Measurements from ENCODE around the gene SGTA. TPM values are rescaled to one million over a fixed set of nuclear protein-coding genes. Genes with fewer than 3 reads are reported as not detected.

The SGTA gene
- total RNA-seq, 1 donor = 39.4 TPM

- TF ChIP-seq, protein P1, sequence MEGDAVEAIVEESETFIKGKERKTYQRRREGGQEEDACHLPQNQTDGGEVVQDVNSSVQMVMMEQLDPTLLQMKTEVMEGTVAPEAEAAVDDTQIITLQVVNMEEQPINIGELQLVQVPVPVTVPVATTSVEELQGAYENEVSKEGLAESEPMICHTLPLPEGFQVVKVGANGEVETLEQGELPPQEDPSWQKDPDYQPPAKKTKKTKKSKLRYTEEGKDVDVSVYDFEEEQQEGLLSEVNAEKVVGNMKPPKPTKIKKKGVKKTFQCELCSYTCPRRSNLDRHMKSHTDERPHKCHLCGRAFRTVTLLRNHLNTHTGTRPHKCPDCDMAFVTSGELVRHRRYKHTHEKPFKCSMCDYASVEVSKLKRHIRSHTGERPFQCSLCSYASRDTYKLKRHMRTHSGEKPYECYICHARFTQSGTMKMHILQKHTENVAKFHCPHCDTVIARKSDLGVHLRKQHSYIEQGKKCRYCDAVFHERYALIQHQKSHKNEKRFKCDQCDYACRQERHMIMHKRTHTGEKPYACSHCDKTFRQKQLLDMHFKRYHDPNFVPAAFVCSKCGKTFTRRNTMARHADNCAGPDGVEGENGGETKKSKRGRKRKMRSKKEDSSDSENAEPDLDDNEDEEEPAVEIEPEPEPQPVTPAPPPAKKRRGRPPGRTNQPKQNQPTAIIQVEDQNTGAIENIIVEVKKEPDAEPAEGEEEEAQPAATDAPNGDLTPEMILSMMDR (IDR thresholded peaks at IDR 0.05; ENCODE audit: insufficient read depth, low read length) = no peak
Observed at GRCh38 chr19:2764945-2765344, 18.1 kb downstream of the SGTA start.

DNA sequence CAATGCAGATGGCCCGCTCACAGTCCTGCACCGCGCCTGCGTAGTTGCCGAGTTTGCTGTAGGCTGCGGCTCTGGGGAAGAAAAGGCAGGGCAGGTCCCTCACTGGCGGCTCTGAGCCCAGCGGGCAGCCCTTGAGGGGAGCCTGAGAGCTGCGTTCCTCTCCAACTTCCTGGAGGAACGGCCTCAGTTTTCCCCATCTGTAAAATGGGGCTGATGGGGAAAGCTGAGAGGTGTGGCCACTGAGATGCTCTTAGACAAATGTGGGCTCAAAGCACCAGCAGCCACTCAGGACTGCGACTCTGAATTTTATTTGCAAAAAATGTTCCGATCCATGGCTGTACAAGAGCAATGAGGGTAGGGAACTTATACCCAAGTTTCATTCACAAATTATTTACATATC lies 19.4 kb downstream of the SGTA start:
- DNase-seq (ENCODE audit: low read depth) = no peak
- TF ChIP-seq, protein P1 (IDR thresholded peaks at IDR 0.05; ENCODE audit: insufficient read depth, low read length) = no peak
- no peak overlapping the region for H3K4me3 ChIP-seq (ENCODE audit: low read depth, low read length)

More at GRCh38 chr19:2764945-2765344, 18.1 kb downstream of the SGTA start:
- no peak overlapping the region for H3K4me3 ChIP-seq (ENCODE audit: low read depth, low read length)
- DNase-seq (ENCODE audit: low read depth) = no peak

DNA sequence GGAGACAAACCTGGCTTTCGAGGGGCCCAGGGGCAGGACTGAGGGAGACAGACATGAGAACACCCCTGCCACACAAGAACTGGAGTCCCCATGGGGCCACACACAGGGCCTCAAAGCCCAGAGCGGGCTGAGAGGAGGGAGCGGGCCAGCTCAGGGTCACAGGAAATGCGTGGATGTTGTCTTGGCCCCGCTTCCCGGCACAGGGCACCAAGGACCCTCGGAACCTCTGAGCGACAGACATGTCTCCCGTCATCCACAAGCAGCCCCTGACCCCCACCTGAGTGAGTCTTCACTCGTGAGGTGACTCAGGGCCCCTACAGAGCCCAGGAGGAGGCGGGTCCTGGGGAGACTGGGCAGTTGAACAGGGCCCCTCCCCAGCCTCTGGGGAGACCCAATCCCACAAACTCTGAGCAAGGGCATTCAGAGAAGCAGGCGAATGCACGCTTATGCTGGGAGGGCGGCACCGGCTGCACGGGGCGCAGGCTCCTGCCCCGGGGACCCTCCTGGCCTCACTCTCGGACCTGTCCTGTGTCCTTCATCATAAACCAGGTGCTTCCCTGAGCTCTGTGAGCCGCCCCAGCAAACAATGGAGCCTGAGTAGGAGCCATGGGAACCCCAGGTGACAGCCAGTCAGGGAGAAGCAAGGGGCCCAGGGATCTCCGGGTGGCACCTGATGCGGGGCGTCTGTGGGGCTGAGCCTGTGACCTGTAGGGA lies 20.1 kb downstream of the SGTA start:
- DNase-seq (ENCODE audit: low read depth) = no peak

DNA sequence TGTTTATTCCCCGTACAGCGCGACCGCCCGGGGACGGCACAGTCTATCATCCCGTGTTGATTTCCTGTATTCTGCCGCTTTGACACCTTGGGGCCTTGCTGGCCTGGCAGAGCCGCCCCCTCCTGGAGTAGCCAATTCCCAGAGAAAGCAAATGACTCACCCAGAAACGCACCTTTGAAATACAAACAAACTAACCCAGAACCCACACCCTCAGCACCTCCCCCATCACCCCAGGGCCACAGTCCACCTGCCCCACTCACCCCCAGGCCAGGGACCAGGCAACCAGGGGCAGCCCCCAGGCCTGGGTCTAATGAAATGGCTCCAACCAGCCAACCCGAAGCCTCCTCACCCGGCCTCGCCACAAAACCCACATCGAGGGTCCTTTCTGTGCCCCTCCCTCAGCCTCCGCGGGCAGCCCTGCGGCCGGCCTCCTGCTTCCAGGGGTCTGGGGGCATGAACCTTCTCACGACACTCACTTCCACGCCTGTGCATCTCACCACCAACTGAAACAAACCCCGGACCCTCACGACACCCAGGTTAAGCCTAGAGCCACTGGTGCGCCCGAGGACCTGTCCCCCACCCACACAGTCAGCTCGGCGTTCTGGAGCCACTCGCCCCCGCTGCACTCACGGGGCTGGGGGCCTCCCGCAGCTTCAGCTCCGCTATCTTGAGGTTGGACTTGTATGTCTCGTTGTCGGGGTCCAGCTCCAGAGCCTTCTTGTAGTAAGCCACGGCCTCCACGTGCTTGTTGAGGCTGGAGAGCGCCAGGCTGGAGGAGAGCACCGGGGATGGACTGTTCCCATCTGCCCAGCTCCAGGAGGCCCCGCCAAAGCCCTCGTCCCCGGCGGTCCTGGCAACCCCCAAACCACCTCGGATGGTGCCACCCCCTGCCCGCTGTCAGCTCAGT lies 20.9 kb downstream of the SGTA start:
- H3K4me3 ChIP-seq (ENCODE audit: low read depth, low read length) = no peak overlapping the region
- no peak for DNase-seq (ENCODE audit: low read depth)
- TF ChIP-seq, protein P1 (IDR thresholded peaks at IDR 0.05; ENCODE audit: insufficient read depth, low read length) = no peak

More for the DNA sequence above, 20.1 kb downstream of the SGTA start:
- no peak overlapping the region for H3K4me3 ChIP-seq (ENCODE audit: low read depth, low read length)
- TF ChIP-seq, protein P1 (IDR thresholded peaks at IDR 0.05; ENCODE audit: insufficient read depth, low read length) = no peak

DNA sequence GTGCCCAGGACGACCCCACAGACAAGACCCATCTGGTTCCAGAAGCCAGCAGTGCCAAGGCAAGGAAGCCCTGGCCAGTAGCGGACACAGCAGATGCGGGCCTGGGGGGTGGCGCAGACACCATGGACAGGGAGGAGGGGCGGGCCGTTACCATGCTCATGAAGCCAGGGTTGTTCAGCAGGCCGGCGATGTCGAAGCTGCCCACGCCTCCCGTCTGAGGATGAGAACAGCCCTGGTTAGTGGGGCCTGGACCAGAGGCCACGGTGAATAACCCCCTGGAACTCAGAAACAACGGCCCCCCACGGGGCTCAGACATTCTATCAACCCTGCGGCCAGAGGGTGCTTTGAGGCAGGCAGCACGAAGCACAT lies 21.8 kb downstream of the SGTA start:
- DNase-seq (ENCODE audit: low read depth) = no peak
- TF ChIP-seq, protein P1 (IDR thresholded peaks at IDR 0.05; ENCODE audit: insufficient read depth, low read length) = no peak
- H3K4me3 ChIP-seq (ENCODE audit: low read depth, low read length) = no peak overlapping the region

- no peak for DNase-seq (ENCODE audit: low read depth)
- TF ChIP-seq, protein P1 (IDR thresholded peaks at IDR 0.05; ENCODE audit: insufficient read depth, low read length) = no peak
Observed at GRCh38 chr19:2759965-2760364, 23.1 kb downstream of the SGTA start.

More at GRCh38 chr19:2759965-2760364, 23.1 kb downstream of the SGTA start:
- H3K4me3 ChIP-seq (ENCODE audit: low read depth, low read length) = no peak overlapping the region
